HepG2 (cell line): Measurements from ENCODE around the gene PYGO2. TPM values are rescaled to one million over a fixed set of nuclear protein-coding genes. Genes with fewer than 3 reads are reported as not detected.

ENCODE experiments used
- CEBPB ChIP-seq: IDR thresholded peaks from 2 replicates; pipeline ENCODE4 v1.6.1; 2011; ENCODE audit warnings: low read depth, low read length, improper control_type of control experiment, borderline replicate concordance
- ISX ChIP-seq: sonication (generic); formaldehyde crosslinking; conservative IDR thresholded peaks from 2 replicates; pipeline ENCODE4 v1.5.0; 2020; ENCODE audit warnings: missing genetic modification reagents
- MED13 ChIP-seq: sonication (generic); formaldehyde crosslinking; IDR thresholded peaks from 2 replicates; pipeline ENCODE4 v1.5.0; 2020; ENCODE audit warnings: missing genetic modification reagents
- MYNN ChIP-seq: sonication (generic); formaldehyde crosslinking; IDR thresholded peaks from 2 replicates; pipeline ENCODE4 v1.4.0; 2020; ENCODE audit warnings: mild to moderate bottlenecking, low read depth, missing genetic modification reagents
- NR2F6 ChIP-seq, 2 experiments: IDR thresholded peaks; 2 replicates each; pipeline ENCODE4 v1.6.1; 2016; ENCODE audit warnings: antibody characterized with exemption in 1 of 2, mild to moderate bottlenecking in 1 of 2
- PAF1 ChIP-seq: IDR thresholded peaks from 2 replicates; pipeline ENCODE4 v1.6.1; 2016; ENCODE audit warnings: missing genetic modification reagents, missing compliant biosample characterization
- SMARCE1 ChIP-seq: fragments of 450-650 bp; IDR thresholded peaks from 2 replicates; pipeline ENCODE4 v1.6.1; 2017; ENCODE audit warnings: borderline replicate concordance
- SP4 ChIP-seq: sonication (generic); formaldehyde crosslinking; IDR thresholded peaks from 2 replicates; pipeline ENCODE4 v1.8.1; 2023; ENCODE audit warnings: mild to moderate bottlenecking, missing genetic modification reagents
- WIZ ChIP-seq: sonication (generic); formaldehyde crosslinking; IDR thresholded peaks from 2 replicates; pipeline ENCODE4 v1.5.1; 2020; ENCODE audit warnings: mild to moderate bottlenecking, missing genetic modification reagents
- ZBTB21 ChIP-seq: sonication (generic); formaldehyde crosslinking; IDR thresholded peaks from 2 replicates; pipeline ENCODE4 v1.4.0; 2020; ENCODE audit warnings: missing genetic modification reagents
- ZBTB38 ChIP-seq: sonication (generic); formaldehyde crosslinking; IDR thresholded peaks from 2 replicates; pipeline ENCODE4 v1.5.1; 2020; ENCODE audit warnings: mild to moderate bottlenecking, missing genetic modification reagents
- ZNF253 ChIP-seq: sonication (generic); formaldehyde crosslinking; IDR thresholded peaks from 2 replicates; pipeline ENCODE4 v1.8.0; 2022; ENCODE audit warnings: mild to moderate bottlenecking, missing genetic modification reagents, borderline replicate concordance
- ZNF260 ChIP-seq: sonication (generic); formaldehyde crosslinking; IDR thresholded peaks from 2 replicates; pipeline ENCODE4 v1.4.0; 2020; ENCODE audit warnings: missing genetic modification reagents, low read depth, mild to moderate bottlenecking, borderline replicate concordance
- ZNF329 ChIP-seq: sonication (generic); formaldehyde crosslinking; IDR thresholded peaks from 2 replicates; pipeline ENCODE4 v1.9.0; 2021; ENCODE audit warnings: low read depth, mild to moderate bottlenecking, missing genetic modification reagents
- polyA plus RNA-seq, 8 experiments: library from polyadenylated mRNA; depleted of rRNA in 3 of 8; stranded (reverse) in 7 of 8; unstranded in 1 of 8; fragments of >200 nt; fragmentation: Illumina TruSeq in 4 of 8; extraction: Trizol in 4 of 8; gene quantifications; 2 replicates each; pipeline versions ENCODE4 v1.2.1 to v1.2.3, GENCODE V29; 2011 to 2016; ENCODE audit warnings: low read depth in 4 of 8, missing spikeins in 1 of 8, mixed read lengths in 1 of 8; ENCODE audit not compliant: insufficient read depth in 1 of 8
- total RNA-seq, 5 experiments: library from RNA; depleted of rRNA; stranded (reverse); fragments of >200 nt; fragmentation: Illumina TruSeq; extraction: Trizol; gene quantifications; 2 replicates each; pipeline ENCODE4 v1.2.3, GENCODE V29; 2016; ENCODE audit warnings: low read depth in 1 of 5
- TF ChIP-seq, protein P1 (sequence below): sonication (generic); formaldehyde crosslinking; IDR thresholded peaks from 2 replicates; pipeline ENCODE4 v1.4.0; 2020; ENCODE audit warnings: mild to moderate bottlenecking, low read depth, missing genetic modification reagents
- TF ChIP-seq, protein P2 (sequence below): sonication (generic); formaldehyde crosslinking; IDR thresholded peaks from 2 replicates; pipeline ENCODE4 v1.5.0; 2020; ENCODE audit warnings: missing genetic modification reagents
- TF ChIP-seq, protein P3 (sequence below): sonication (generic); formaldehyde crosslinking; conservative IDR thresholded peaks from 2 replicates; pipeline ENCODE4 v1.8.0; 2022; ENCODE audit warnings: mild to moderate bottlenecking, moderate library complexity, missing genetic modification reagents
- TF ChIP-seq, protein P4 (sequence below): sonication (generic); formaldehyde crosslinking; IDR thresholded peaks from 2 replicates; pipeline ENCODE4 v1.4.0; 2020; ENCODE audit warnings: missing genetic modification reagents
- TF ChIP-seq, protein P5 (sequence below): sonication (generic); formaldehyde crosslinking; IDR thresholded peaks from 2 replicates; pipeline ENCODE4; 2020; ENCODE audit warnings: missing genetic modification reagents, mild to moderate bottlenecking, borderline replicate concordance
- TF ChIP-seq, protein P6 (sequence below): sonication (generic); formaldehyde crosslinking; IDR thresholded peaks from 2 replicates; pipeline ENCODE4 v1.4.0; 2020; ENCODE audit warnings: missing genetic modification reagents

PYGO2 gene
- total and polyA plus RNA-seq, 2 of the 13 experiments (the other 11 are each of a cell fraction or from before 2014, with no cell fraction given): 20.3 to 21.8 TPM

DNA sequence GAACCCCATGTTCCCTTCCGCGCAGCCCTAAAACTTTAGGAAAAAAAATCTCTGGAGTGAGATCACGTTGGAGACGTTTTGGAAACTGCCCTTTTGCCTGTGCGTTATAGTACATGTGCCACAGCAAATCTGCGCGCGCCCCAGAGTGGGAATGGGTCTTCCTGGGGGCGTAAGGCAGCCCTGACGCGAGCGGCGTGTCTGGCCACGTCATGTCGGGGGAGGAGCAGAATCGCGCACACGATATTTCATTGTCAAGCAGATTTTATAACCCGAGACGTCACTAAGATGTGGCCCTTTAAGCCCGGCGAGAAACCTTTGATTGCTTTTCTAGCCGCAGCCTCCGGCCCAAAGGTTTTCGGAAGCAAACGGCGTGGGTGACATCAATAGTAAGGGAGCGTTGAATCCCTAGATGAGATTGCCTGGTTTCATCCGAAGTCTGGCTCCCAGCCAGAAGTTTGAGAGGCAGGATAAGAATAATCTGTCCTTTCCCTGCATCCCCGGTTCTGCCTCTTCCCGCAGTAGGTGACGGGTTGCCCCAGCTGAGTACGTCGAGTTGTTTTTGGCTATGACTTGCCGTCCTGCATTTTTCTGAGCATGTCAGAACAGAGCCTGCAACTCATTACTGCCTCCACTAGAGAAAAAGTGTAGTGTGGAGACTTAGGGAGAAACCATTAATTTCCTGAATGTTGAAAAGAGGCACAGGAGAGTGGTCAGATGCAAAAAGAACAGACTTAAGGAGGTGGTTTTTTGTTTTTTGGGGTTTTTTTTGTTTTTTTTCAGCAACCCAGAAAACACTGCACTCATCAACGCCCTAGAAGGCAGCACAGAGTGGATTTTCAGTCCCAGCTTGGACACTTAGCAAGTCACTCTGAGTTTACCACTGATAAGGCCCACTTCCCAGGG lies 24.2 kb downstream of the PYGO2 start (continued):
- TF ChIP-seq PAF1 (no peak), ZBTB38 (no peak), ZNF253 (CRISPR knock-in tag) (no peak), SP4 (no peak; the same call in none of the 2 replicates), NR2F6 (IDR thresholded peaks at IDR 0.05) (no peak), NR2F6 (CRISPR knock-in tag; IDR thresholded peaks at IDR 0.05) (no peak), CEBPB (no peak), ZBTB21 (CRISPR knock-in tag) (peak; percentile 80), ZNF260 (CRISPR knock-in tag) (no peak), MED13 (no peak), ZNF329 (CRISPR knock-in tag) (no peak), WIZ (CRISPR knock-in tag) (no peak), ISX (CRISPR knock-in tag) (no peak), SMARCE1 (no peak), MYNN (no peak)
- TF ChIP-seq, protein P1, sequence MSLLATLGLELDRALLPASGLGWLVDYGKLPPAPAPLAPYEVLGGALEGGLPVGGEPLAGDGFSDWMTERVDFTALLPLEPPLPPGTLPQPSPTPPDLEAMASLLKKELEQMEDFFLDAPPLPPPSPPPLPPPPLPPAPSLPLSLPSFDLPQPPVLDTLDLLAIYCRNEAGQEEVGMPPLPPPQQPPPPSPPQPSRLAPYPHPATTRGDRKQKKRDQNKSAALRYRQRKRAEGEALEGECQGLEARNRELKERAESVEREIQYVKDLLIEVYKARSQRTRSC (CRISPR knock-in tag): no peak
- TF ChIP-seq, protein P2, sequence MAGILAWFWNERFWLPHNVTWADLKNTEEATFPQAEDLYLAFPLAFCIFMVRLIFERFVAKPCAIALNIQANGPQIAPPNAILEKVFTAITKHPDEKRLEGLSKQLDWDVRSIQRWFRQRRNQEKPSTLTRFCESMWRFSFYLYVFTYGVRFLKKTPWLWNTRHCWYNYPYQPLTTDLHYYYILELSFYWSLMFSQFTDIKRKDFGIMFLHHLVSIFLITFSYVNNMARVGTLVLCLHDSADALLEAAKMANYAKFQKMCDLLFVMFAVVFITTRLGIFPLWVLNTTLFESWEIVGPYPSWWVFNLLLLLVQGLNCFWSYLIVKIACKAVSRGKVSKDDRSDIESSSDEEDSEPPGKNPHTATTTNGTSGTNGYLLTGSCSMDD (CRISPR knock-in tag): no peak
- TF ChIP-seq, protein P3, sequence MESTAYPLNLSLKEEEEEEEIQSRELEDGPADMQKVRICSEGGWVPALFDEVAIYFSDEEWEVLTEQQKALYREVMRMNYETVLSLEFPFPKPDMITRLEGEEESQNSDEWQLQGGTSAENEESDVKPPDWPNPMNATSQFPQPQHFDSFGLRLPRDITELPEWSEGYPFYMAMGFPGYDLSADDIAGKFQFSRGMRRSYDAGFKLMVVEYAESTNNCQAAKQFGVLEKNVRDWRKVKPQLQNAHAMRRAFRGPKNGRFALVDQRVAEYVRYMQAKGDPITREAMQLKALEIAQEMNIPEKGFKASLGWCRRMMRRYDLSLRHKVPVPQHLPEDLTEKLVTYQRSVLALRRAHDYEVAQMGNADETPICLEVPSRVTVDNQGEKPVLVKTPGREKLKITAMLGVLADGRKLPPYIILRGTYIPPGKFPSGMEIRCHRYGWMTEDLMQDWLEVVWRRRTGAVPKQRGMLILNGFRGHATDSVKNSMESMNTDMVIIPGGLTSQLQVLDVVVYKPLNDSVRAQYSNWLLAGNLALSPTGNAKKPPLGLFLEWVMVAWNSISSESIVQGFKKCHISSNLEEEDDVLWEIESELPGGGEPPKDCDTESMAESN (CRISPR knock-in tag): no peak
- TF ChIP-seq, protein P4, sequence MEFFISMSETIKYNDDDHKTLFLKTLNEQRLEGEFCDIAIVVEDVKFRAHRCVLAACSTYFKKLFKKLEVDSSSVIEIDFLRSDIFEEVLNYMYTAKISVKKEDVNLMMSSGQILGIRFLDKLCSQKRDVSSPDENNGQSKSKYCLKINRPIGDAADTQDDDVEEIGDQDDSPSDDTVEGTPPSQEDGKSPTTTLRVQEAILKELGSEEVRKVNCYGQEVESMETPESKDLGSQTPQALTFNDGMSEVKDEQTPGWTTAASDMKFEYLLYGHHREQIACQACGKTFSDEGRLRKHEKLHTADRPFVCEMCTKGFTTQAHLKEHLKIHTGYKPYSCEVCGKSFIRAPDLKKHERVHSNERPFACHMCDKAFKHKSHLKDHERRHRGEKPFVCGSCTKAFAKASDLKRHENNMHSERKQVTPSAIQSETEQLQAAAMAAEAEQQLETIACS (CRISPR knock-in tag): no peak
- TF ChIP-seq, protein P5, sequence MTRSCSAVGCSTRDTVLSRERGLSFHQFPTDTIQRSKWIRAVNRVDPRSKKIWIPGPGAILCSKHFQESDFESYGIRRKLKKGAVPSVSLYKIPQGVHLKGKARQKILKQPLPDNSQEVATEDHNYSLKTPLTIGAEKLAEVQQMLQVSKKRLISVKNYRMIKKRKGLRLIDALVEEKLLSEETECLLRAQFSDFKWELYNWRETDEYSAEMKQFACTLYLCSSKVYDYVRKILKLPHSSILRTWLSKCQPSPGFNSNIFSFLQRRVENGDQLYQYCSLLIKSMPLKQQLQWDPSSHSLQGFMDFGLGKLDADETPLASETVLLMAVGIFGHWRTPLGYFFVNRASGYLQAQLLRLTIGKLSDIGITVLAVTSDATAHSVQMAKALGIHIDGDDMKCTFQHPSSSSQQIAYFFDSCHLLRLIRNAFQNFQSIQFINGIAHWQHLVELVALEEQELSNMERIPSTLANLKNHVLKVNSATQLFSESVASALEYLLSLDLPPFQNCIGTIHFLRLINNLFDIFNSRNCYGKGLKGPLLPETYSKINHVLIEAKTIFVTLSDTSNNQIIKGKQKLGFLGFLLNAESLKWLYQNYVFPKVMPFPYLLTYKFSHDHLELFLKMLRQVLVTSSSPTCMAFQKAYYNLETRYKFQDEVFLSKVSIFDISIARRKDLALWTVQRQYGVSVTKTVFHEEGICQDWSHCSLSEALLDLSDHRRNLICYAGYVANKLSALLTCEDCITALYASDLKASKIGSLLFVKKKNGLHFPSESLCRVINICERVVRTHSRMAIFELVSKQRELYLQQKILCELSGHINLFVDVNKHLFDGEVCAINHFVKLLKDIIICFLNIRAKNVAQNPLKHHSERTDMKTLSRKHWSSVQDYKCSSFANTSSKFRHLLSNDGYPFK: no peak
- TF ChIP-seq, protein P6, sequence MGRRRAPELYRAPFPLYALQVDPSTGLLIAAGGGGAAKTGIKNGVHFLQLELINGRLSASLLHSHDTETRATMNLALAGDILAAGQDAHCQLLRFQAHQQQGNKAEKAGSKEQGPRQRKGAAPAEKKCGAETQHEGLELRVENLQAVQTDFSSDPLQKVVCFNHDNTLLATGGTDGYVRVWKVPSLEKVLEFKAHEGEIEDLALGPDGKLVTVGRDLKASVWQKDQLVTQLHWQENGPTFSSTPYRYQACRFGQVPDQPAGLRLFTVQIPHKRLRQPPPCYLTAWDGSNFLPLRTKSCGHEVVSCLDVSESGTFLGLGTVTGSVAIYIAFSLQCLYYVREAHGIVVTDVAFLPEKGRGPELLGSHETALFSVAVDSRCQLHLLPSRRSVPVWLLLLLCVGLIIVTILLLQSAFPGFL (CRISPR knock-in tag): no peak
